Astrocyte (in vitro differentiated cells and primary cell): ENCODE measurements around the gene SPSB1. TPM values are rescaled to one million over a fixed set of nuclear protein-coding genes. Genes with fewer than 3 reads are reported as not detected.

Experiments used
- DNase-seq: peaks from one replicate; pipeline ENCODE4 v3.0.0-alpha.2; 2010; ENCODE audit warnings: low read depth
- FAIRE-seq: peaks from 2 replicates; lab custom pipeline; 2011; peaks lifted over from hg19 to GRCh38; lab: Jason Lieb, UNC
- H2AFZ ChIP-seq: 2 replicates; pipeline ENCODE4 v1.6.0; 2012; ENCODE audit warnings: low read depth, low read length, inconsistent platforms
- H3K27ac ChIP-seq: 2 replicates; pipeline ENCODE4 v1.5.1; 2011; ENCODE audit warnings: low read depth, low read length, inconsistent platforms
- H3K27me3 ChIP-seq: 2 replicates; pipeline ENCODE4 v1.6.0; 2011; ENCODE audit warnings: low read length, inconsistent platforms; ENCODE audit not compliant: insufficient read depth
- H3K36me3 ChIP-seq: 2 replicates; pipeline ENCODE4 v1.5.1; 2011; ENCODE audit warnings: low read length, inconsistent platforms; ENCODE audit not compliant: insufficient read depth
- H3K4me1 ChIP-seq: 2 replicates; pipeline ENCODE4 v1.5.1; 2011; ENCODE audit warnings: low read length, inconsistent platforms; ENCODE audit not compliant: insufficient read depth
- H3K4me2 ChIP-seq: 2 replicates; pipeline ENCODE4 v1.6.0; 2012; ENCODE audit warnings: low read length, inconsistent platforms
- H3K4me3 ChIP-seq: 2 replicates; pipeline ENCODE4 v1.5.1; 2011; ENCODE audit warnings: low read depth, mild to moderate bottlenecking, low read length, inconsistent platforms; ENCODE audit not compliant: insufficient read depth
- H3K79me2 ChIP-seq: 2 replicates; pipeline ENCODE4 v1.6.0; 2012; ENCODE audit warnings: mild to moderate bottlenecking, low read length, inconsistent platforms; ENCODE audit not compliant: insufficient read depth
- H3K9ac ChIP-seq: 2 replicates; pipeline ENCODE4 v1.6.0; 2012; ENCODE audit warnings: mild to moderate bottlenecking, low read length, inconsistent platforms
- H3K9me3 ChIP-seq: 2 replicates; pipeline ENCODE4 v1.5.1; 2012; ENCODE audit warnings: low read depth, mild to moderate bottlenecking, low read length, inconsistent platforms; ENCODE audit not compliant: insufficient read depth
- H4K20me1 ChIP-seq: 2 replicates; pipeline ENCODE4 v1.6.0; 2012; ENCODE audit warnings: low read length, inconsistent platforms; ENCODE audit not compliant: insufficient read depth
- H3K27ac Mint-ChIP-seq: one replicate; pipeline ENCODE4 v1.8.0; 2021; ENCODE audit warnings: mild to moderate bottlenecking, mixed read lengths; ENCODE audit not compliant: unreplicated experiment
- H3K27me3 Mint-ChIP-seq: one replicate; pipeline ENCODE4 v1.8.0; 2021; ENCODE audit warnings: low read depth, mixed read lengths; ENCODE audit not compliant: unreplicated experiment
- H3K36me3 Mint-ChIP-seq: one replicate; pipeline ENCODE4 v1.8.0; 2021; ENCODE audit warnings: low read depth, mixed read lengths; ENCODE audit not compliant: unreplicated experiment
- H3K4me1 Mint-ChIP-seq: one replicate; pipeline ENCODE4 v1.8.0; 2021; ENCODE audit warnings: low read depth, mixed read lengths; ENCODE audit not compliant: unreplicated experiment
- H3K4me3 Mint-ChIP-seq: one replicate; pipeline ENCODE4 v1.8.0; 2021; ENCODE audit warnings: mild to moderate bottlenecking, moderate library complexity, mixed read lengths; ENCODE audit not compliant: unreplicated experiment
- H3K9me3 Mint-ChIP-seq: one replicate; pipeline ENCODE4 v1.8.0; 2021; ENCODE audit warnings: mild to moderate bottlenecking, mixed read lengths; ENCODE audit not compliant: unreplicated experiment
- CTCF ChIP-seq: IDR thresholded peaks from 2 replicates; pipeline ENCODE4 v1.5.1; 2011; ENCODE audit warnings: low read depth, mild to moderate bottlenecking, inconsistent platforms, low read length, moderate library complexity; ENCODE audit not compliant: insufficient read depth
- EZH2 ChIP-seq: IDR thresholded peaks from 2 replicates; pipeline ENCODE4 v1.6.1; 2012; ENCODE audit warnings: mild to moderate bottlenecking, low read length, inconsistent platforms; ENCODE audit not compliant: insufficient read depth
- total RNA-seq: library from RNA; stranded (reverse); gene quantifications from 2 replicates; pipeline ENCODE4 v1.2.1, GENCODE V29; 2021

The SPSB1 gene
- total RNA-seq, 1 donor from 2014 or later = 53.5 TPM

GRCh38 chr1:9315411-9316079 is 22.9 kb downstream of the SPSB1 start:
- peak; percentile 85 for DNase-seq
- H3K79me2 ChIP-seq = peaks cover 100% of the 10 kb centered on the region
- H3K27me3 Mint-ChIP-seq = no peaks in the 10 kb centered on the region
- H3K4me1 Mint-ChIP-seq = peaks cover 33% of the 10 kb centered on the region
- H3K4me2 ChIP-seq = peak overlapping the region; percentile 61
- H3K27ac Mint-ChIP-seq = peak overlapping the region; percentile 95
- no peak for TF ChIP-seq CTCF
- TF ChIP-seq EZH2 = no peak
- peak overlapping the region; percentile 66 for H3K9ac ChIP-seq
- FAIRE-seq = no peak
- peaks cover 45% of the 10 kb centered on the region for H3K4me1 ChIP-seq
- H3K27me3 ChIP-seq = no peaks in the 10 kb centered on the region
- H3K9me3 Mint-ChIP-seq = no peaks in the 10 kb centered on the region
- no peaks in the 10 kb centered on the region for H3K36me3 ChIP-seq
- H4K20me1 ChIP-seq = peaks cover 96% of the 10 kb centered on the region
- peak overlapping the region; percentile 71 for H3K27ac ChIP-seq
- H3K4me3 ChIP-seq = no peak overlapping the region
- no peak overlapping the region for H3K4me3 Mint-ChIP-seq
- no peak overlapping the region for H2AFZ ChIP-seq
- peaks cover 13% of the 10 kb centered on the region for H3K36me3 Mint-ChIP-seq
- H3K9me3 ChIP-seq = no peaks in the 10 kb centered on the region

GRCh38 chr1:9316080-9316444 is 23.4 kb downstream of the SPSB1 start:
- Histone ChIP-seq H3K9ac (peak overlapping the region; percentile 66), H3K4me3 (no peak overlapping the region), H3K4me2 (peak overlapping the region; percentile 61), H3K36me3 (no peaks in the 10 kb centered on the region), H3K4me1 (peaks cover 50% of the 10 kb centered on the region), H3K27me3 (no peaks in the 10 kb centered on the region), H3K9me3 (no peaks in the 10 kb centered on the region), H3K27ac (peak overlapping the region; percentile 71), H2AFZ (no peak overlapping the region), H3K79me2 (peaks cover 100% of the 10 kb centered on the region), H4K20me1 (peaks cover 96% of the 10 kb centered on the region)
- DNase-seq (no peak), FAIRE-seq (no peak)
- peaks cover 39% of the 10 kb centered on the region for H3K4me1 Mint-ChIP-seq
- no peak overlapping the region for H3K4me3 Mint-ChIP-seq
- peaks cover 13% of the 10 kb centered on the region for H3K36me3 Mint-ChIP-seq
- no peaks in the 10 kb centered on the region for H3K27me3 Mint-ChIP-seq
- TF ChIP-seq CTCF = no peak
- no peak for TF ChIP-seq EZH2
- no peak overlapping the region for H3K27ac Mint-ChIP-seq
- H3K9me3 Mint-ChIP-seq = no peaks in the 10 kb centered on the region

- TF ChIP-seq CTCF (no peak), EZH2 (no peak)
- Mint-ChIP-seq H3K27me3 (no peaks in the 10 kb centered on the region), H3K4me3 (no peak overlapping the region), H3K36me3 (peaks cover 13% of the 10 kb centered on the region), H3K9me3 (no peaks in the 10 kb centered on the region), H3K27ac (no peak overlapping the region), H3K4me1 (peaks cover 41% of the 10 kb centered on the region)
- Histone ChIP-seq H3K4me1 (peaks cover 54% of the 10 kb centered on the region), H3K79me2 (peaks cover 100% of the 10 kb centered on the region), H4K20me1 (peaks cover 96% of the 10 kb centered on the region), H3K27me3 (no peaks in the 10 kb centered on the region), H3K27ac (peak overlapping the region; percentile 71), H3K9me3 (no peaks in the 10 kb centered on the region), H3K4me2 (peak overlapping the region; percentile 61), H3K36me3 (no peaks in the 10 kb centered on the region), H2AFZ (no peak overlapping the region), H3K4me3 (no peak overlapping the region), H3K9ac (peak overlapping the region; percentile 66)
- no peak for FAIRE-seq
- DNase-seq = no peak
Observed at GRCh38 chr1:9316512-9316911, 23.8 kb downstream of the SPSB1 start.
